Measurements from ENCODE around the gene NAGLU.

- TF ChIP-seq CTCF (IDR thresholded peaks at IDR 0.05; ENCODE audit: low read depth, low read length) = no peak
- peak; percentile 64 for TF ChIP-seq POLR2A (IDR thresholded peaks at IDR 0.05; ENCODE audit: extremely low read depth, insufficient read length)
These were observed 25.9 kb downstream of the NAGLU start, which contains the start of gene COASY for GRCh38 chr17:42561897-42562387.
